ENCODE results near the gene ZNF586.
"Not testable (repeated sequence)": the region's sequence is repeated elsewhere in the genome, so short reads cannot be mapped to it uniquely, and the experiment has no call there.

ZNF586 gene

GRCh38 chr19:57823155-57823554 lies 53.7 kb downstream of the ZNF586 start:
- not testable (repeated sequence) for DNase-seq (ENCODE audit: low read depth, low spot score)

- DNase-seq (ENCODE audit: low read depth, low spot score), result not testable (repeated sequence)
Observed at GRCh38 chr19:57823608-57824007, 54.1 kb downstream of the ZNF586 start.

- DNase-seq (ENCODE audit: low read depth, low spot score), result no peak
Observed at GRCh38 chr19:57825511-57825910, 56.0 kb downstream of the ZNF586 start.

- no peak for DNase-seq (ENCODE audit: low read depth, low spot score)
Observed at GRCh38 chr19:57829316-57829715, 59.8 kb downstream of the ZNF586 start.

GRCh38 chr19:57830071-57830602 lies 60.7 kb downstream of the ZNF586 start, which contains the start of gene ZNF587B:
TSS of gene ZNF587B (plus strand) at chr19:57830299. CDS start at chr19:57830529, 230 bp downstream.
- DNase-seq (ENCODE audit: low read depth, low spot score), result no peak
